HEK293 (cell line): ENCODE measurements around the gene LACTBL1.

Experiments used
- CTCF ChIA-PET: fragments of 350-600 bp; formaldehyde crosslinking; extraction: SDS; loops from one replicate; lab custom pipeline; 2021; ENCODE audit warnings: antibody characterized with exemption; lab: Yijun Ruan, JAX
- POLR2A ChIA-PET: fragments of 300-600 bp; formaldehyde crosslinking; extraction: SDS; loops from one replicate; lab custom pipeline; 2020; ENCODE audit warnings: antibody characterized with exemption, inconsistent platforms; lab: Yijun Ruan, JAX
- H3K27ac ChIP-seq: fragments of 200-500 bp; sonication (Bioruptor generic); 2 replicates; pipeline ENCODE4 v1.5.1; 2014; ENCODE audit warnings: low read depth, low read length, control low read depth, inconsistent platforms; ENCODE audit errors: extremely low read depth
- H3K36me3 ChIP-seq, 2 experiments: fragments of 200-500 bp in 1 of 2; sonication (Bioruptor generic) in 1 of 2; 1 replicate in 1 of 2; 2 replicates in 1 of 2; pipeline ENCODE4 v1.5.1; 2014 to 2017; ENCODE audit warnings: inconsistent platforms in 2 of 2, low read length in 2 of 2; ENCODE audit not compliant: control insufficient read depth in 2 of 2, insufficient read depth in 1 of 2
- H3K4me1 ChIP-seq: fragments of 200-500 bp; sonication (Bioruptor generic); 2 replicates; pipeline ENCODE4 v1.5.1; 2014; ENCODE audit warnings: mild to moderate bottlenecking, low read length, inconsistent platforms; ENCODE audit not compliant: control insufficient read depth, insufficient read depth
- H3K4me3 ChIP-seq: 2 replicates; pipeline ENCODE4 v1.5.1; 2011; ENCODE audit warnings: low read depth, mild to moderate bottlenecking, control low read depth, low read length, moderate library complexity
- H3K9me3 ChIP-seq: fragments of 200-500 bp; sonication (Bioruptor generic); 2 replicates; pipeline ENCODE4 v1.5.1; 2014; ENCODE audit warnings: low read depth, low read length, inconsistent platforms; ENCODE audit not compliant: control insufficient read depth, insufficient read depth
- CTCF ChIP-seq: fragments of 450-650 bp; formaldehyde crosslinking; IDR thresholded peaks from 2 replicates; pipeline ENCODE4 v1.5.1; 2016; ENCODE audit warnings: missing biosample characterization, missing genetic modification characterization
- KLF8 ChIP-seq: fragments of 450-650 bp; formaldehyde crosslinking; IDR thresholded peaks from 2 replicates; pipeline ENCODE4 v1.5.1; 2016; ENCODE audit warnings: missing biosample characterization, missing genetic modification characterization
- MZF1 ChIP-seq: fragments of 450-650 bp; formaldehyde crosslinking; IDR thresholded peaks from 2 replicates; pipeline ENCODE4 v1.5.1; 2017; ENCODE audit warnings: missing biosample characterization, missing genetic modification characterization, borderline replicate concordance
- SALL2 ChIP-seq: fragments of 450-650 bp; formaldehyde crosslinking; IDR thresholded peaks from 2 replicates; pipeline ENCODE4 v1.5.0; 2017; ENCODE audit warnings: missing biosample characterization, mild to moderate bottlenecking, missing genetic modification characterization, borderline replicate concordance
- SETDB1 ChIP-seq: IDR thresholded peaks from one replicate; pipeline ENCODE4 v1.6.1; 2017; ENCODE audit warnings: mild to moderate bottlenecking, low read length, moderate library complexity, mixed read lengths; ENCODE audit not compliant: insufficient read length
- SP7 ChIP-seq: fragments of 450-650 bp; formaldehyde crosslinking; IDR thresholded peaks from 2 replicates; pipeline ENCODE4 v1.5.1; 2016; ENCODE audit warnings: missing biosample characterization, missing genetic modification characterization
- ZFP41 ChIP-seq: fragments of 450-650 bp; formaldehyde crosslinking; IDR thresholded peaks from 2 replicates; pipeline ENCODE4 v1.5.1; 2016; ENCODE audit warnings: missing biosample characterization, missing genetic modification characterization, borderline replicate concordance
- ZNF266 ChIP-seq: fragments of 450-650 bp; formaldehyde crosslinking; IDR thresholded peaks from 2 replicates; pipeline ENCODE4 v1.5.1; 2016; ENCODE audit warnings: missing biosample characterization, missing genetic modification characterization, low read depth
- ZNF350 ChIP-seq: fragments of 450-650 bp; formaldehyde crosslinking; IDR thresholded peaks from 2 replicates; pipeline ENCODE4 v1.5.0; 2017; ENCODE audit warnings: missing biosample characterization, mild to moderate bottlenecking, missing genetic modification characterization
- ZNF404 ChIP-seq: fragments of 450-650 bp; formaldehyde crosslinking; IDR thresholded peaks from 2 replicates; pipeline ENCODE4 v1.5.1; 2017; ENCODE audit warnings: missing biosample characterization, missing genetic modification characterization
- ZNF433 ChIP-seq: fragments of 450-650 bp; formaldehyde crosslinking; IDR thresholded peaks from 2 replicates; pipeline ENCODE4 v1.5.1; 2016; ENCODE audit warnings: missing biosample characterization, missing genetic modification characterization, low read depth
- ZNF530 ChIP-seq: fragments of 450-650 bp; formaldehyde crosslinking; IDR thresholded peaks from 2 replicates; pipeline ENCODE4 v1.5.1; 2016; ENCODE audit warnings: low read depth, missing biosample characterization, missing genetic modification characterization
- ZNF701 ChIP-seq: fragments of 450-650 bp; formaldehyde crosslinking; IDR thresholded peaks from 2 replicates; pipeline ENCODE4 v1.5.1; 2016; ENCODE audit warnings: missing biosample characterization, missing genetic modification characterization
- ZNF768 ChIP-seq: fragments of 450-650 bp; formaldehyde crosslinking; IDR thresholded peaks from 2 replicates; pipeline ENCODE4 v1.5.1; 2018; ENCODE audit warnings: missing biosample characterization, mild to moderate bottlenecking, missing genetic modification characterization
- ZNF830 ChIP-seq: fragments of 450-650 bp; IDR thresholded peaks from 2 replicates; pipeline ENCODE4 v1.5.0; 2018; ENCODE audit warnings: missing biosample characterization, missing genetic modification characterization, low read depth, mild to moderate bottlenecking, moderate library complexity
- ZNF837 ChIP-seq: fragments of 450-650 bp; formaldehyde crosslinking; IDR thresholded peaks from 2 replicates; pipeline ENCODE4 v1.5.1; 2016; ENCODE audit warnings: missing biosample characterization, missing genetic modification characterization
- ZSCAN18 ChIP-seq: fragments of 450-650 bp; formaldehyde crosslinking; IDR thresholded peaks from 2 replicates; pipeline ENCODE4 v1.5.1; 2016; ENCODE audit warnings: missing biosample characterization, missing genetic modification characterization
- ZSCAN30 ChIP-seq: fragments of 450-650 bp; IDR thresholded peaks from 2 replicates; pipeline ENCODE4 v1.5.1; 2018; ENCODE audit warnings: missing biosample characterization, mild to moderate bottlenecking, missing genetic modification characterization, moderate library complexity

The LACTBL1 gene

GRCh38 chr1:22958556-22958955, 14.1 kb downstream of the LACTBL1 start:
- Histone ChIP-seq H3K4me1 (no peaks in the 10 kb centered on the region), H3K27ac (no peak overlapping the region), H3K36me3 (no peaks in the 10 kb centered on the region), H3K4me3 (no peak overlapping the region), H3K9me3 (no peaks in the 10 kb centered on the region)
- POLR2A ChIA-PET, result no interaction called here
- TF ChIP-seq KLF8 (tag by site-specific recombination), result no peak
- no peak for TF ChIP-seq ZFP41 (tag by site-specific recombination)
- TF ChIP-seq ZNF404 (tag by site-specific recombination), result no peak
- TF ChIP-seq ZNF350 (tag by site-specific recombination), result no peak
- no peak for TF ChIP-seq ZNF701 (tag by site-specific recombination)
- TF ChIP-seq ZNF837 (tag by site-specific recombination), result no peak
- CTCF ChIA-PET, result interaction anchor here (1.2 kb wide), 1 partner anchor 254 kb away, joined by 3 read pairs; no protein-coding TSS in a partner anchor

- Histone ChIP-seq H3K4me1 (no peaks in the 10 kb centered on the region), H3K36me3 (no peaks in the 10 kb centered on the region), H3K9me3 (no peaks in the 10 kb centered on the region), H3K27ac (no peak overlapping the region), H3K4me3 (no peak overlapping the region)
- POLR2A ChIA-PET, result no interaction called here
- CTCF ChIA-PET, result interaction anchor here (0.7 to 1.5 kb wide), 3 partner anchors 8 to 227 kb away, joined by 3 to 9 read pairs (median 4); no protein-coding TSS in a partner anchor
- TF ChIP-seq MZF1 (peak; percentile 91; the same call in 1 of the 2 replicates), ZNF768 (tag by site-specific recombination) (no peak)
Measured at GRCh38 chr1:22957066-22957465, 15.6 kb downstream of the LACTBL1 start.

- no peaks in the 10 kb centered on the region for H3K4me1 ChIP-seq
- TF ChIP-seq SALL2 (tag by site-specific recombination) (no peak), SETDB1 (no peak), ZNF266 (tag by site-specific recombination) (no peak), ZNF433 (no peak), SP7 (no peak), ZSCAN30 (tag by site-specific recombination) (no peak), ZNF530 (no peak), ZSCAN18 (tag by site-specific recombination) (no peak), CTCF (tag by site-specific recombination) (no peak), ZNF830 (tag by site-specific recombination) (no peak)
- TF ChIP-seq, all 188 proteins: peak for 0
- CTCF ChIA-PET, result interaction anchor here (0.5 kb wide), 1 partner anchor 9 kb away, joined by 3 read pairs; no protein-coding TSS in a partner anchor
- H3K36me3 ChIP-seq, result no peaks in the 10 kb centered on the region
- no peak overlapping the region for H3K4me3 ChIP-seq
- POLR2A ChIA-PET, result no interaction called here
- H3K9me3 ChIP-seq, result no peaks in the 10 kb centered on the region
- no peak overlapping the region for H3K27ac ChIP-seq
Measured at GRCh38 chr1:22955146-22955545, 17.5 kb downstream of the LACTBL1 start.
